HG03469 (cell line): Measurements from ENCODE around the gene DDX60.
A peak's percentile ranks its signal among the peaks of the same experiment; 100 is the strongest.
"Not testable (repeated sequence)": the region's sequence is repeated elsewhere in the genome, so short reads cannot be mapped to it uniquely, and the experiment has no call there.

Experiments
- ATAC-seq: cut with Tn5 transposase; IDR thresholded peaks from one replicate; pipeline ENCODE4 v1.9.1; 2021; ENCODE audit warnings: mild to moderate bottlenecking, moderate library complexity, moderate number of reproducible peaks; ENCODE audit not compliant: unreplicated experiment

Gene DDX60, protein sequence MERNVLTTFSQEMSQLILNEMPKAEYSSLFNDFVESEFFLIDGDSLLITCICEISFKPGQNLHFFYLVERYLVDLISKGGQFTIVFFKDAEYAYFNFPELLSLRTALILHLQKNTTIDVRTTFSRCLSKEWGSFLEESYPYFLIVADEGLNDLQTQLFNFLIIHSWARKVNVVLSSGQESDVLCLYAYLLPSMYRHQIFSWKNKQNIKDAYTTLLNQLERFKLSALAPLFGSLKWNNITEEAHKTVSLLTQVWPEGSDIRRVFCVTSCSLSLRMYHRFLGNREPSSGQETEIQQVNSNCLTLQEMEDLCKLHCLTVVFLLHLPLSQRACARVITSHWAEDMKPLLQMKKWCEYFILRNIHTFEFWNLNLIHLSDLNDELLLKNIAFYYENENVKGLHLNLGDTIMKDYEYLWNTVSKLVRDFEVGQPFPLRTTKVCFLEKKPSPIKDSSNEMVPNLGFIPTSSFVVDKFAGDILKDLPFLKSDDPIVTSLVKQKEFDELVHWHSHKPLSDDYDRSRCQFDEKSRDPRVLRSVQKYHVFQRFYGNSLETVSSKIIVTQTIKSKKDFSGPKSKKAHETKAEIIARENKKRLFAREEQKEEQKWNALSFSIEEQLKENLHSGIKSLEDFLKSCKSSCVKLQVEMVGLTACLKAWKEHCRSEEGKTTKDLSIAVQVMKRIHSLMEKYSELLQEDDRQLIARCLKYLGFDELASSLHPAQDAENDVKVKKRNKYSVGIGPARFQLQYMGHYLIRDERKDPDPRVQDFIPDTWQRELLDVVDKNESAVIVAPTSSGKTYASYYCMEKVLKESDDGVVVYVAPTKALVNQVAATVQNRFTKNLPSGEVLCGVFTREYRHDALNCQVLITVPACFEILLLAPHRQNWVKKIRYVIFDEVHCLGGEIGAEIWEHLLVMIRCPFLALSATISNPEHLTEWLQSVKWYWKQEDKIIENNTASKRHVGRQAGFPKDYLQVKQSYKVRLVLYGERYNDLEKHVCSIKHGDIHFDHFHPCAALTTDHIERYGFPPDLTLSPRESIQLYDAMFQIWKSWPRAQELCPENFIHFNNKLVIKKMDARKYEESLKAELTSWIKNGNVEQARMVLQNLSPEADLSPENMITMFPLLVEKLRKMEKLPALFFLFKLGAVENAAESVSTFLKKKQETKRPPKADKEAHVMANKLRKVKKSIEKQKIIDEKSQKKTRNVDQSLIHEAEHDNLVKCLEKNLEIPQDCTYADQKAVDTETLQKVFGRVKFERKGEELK (N-terminal part only)

DNA sequence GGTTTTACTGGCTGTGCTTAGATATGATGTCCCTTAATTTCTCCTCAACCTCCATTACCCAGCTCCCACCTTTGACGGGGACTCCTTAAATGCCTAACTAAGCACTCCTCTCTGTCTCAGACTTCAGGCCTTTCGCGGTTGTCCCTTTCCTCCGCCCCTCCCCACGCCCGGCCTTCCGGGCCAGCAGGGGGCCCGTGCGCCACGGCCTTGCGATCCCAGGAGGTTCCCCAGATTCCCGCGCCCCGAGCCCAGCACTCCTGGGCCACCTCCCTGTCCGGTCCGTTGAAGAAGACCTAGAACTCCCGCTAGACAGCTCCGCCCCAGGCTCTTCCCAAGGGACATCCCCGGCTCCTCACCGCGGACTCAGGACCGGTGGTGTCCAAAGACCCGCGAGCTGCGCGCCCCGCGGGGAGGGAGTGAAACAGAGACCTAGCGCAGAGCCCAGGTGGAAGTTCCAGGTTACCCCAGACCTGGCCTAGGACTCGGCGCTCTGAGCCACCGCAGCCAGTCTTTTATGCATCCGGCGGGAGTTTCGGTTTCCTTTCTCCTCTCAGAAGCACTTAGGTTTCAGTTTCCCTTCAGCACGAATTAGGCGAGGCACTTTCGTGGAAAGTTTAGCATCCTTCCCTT is at the start of gene DDX60:
TSS of gene DDX60 (minus strand) at position 487 of the 630 bp plus-strand sequence. CDS start 7,493 bp downstream, outside the sequence.
- peak; percentile 98 for ATAC-seq

DNA sequence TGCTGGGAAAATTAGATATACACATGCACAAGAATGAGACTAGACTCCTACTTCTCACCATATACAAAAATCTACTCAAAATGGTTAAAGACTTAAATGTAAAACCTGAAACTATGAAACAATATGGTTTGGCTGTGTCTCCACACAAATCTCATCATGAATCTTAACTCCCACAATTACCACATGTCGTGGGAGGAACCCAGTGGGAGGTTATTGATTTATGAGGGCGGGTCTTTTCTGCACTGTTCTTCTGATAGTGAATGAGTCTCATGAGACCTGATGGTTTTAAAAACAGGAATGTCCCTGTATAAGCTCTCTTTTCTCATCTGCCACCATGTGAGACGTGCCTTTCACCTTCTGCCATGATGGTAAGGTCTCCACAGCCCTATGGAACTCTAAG is 48.5 kb upstream of the DDX60 start:
- ATAC-seq, result no peak

DNA sequence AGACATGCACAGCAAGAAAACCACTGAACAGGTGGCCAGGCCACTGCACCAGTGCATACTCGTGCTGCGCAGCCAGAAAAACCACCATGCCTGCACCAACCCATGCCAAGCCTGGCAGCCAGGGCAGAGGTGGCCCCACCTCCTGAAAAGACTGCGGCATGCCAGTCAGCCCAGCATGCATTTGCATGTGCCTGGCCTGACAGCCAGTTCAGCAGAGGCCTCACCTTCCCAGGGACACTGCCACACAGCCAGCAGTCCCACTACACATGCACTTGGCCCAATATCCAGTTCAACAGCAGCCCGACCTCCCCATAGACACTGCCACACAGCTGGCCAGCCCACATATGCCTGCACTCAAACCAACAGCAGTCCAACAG is 43.5 kb upstream of the DDX60 start:
- ATAC-seq, result no peak

DNA sequence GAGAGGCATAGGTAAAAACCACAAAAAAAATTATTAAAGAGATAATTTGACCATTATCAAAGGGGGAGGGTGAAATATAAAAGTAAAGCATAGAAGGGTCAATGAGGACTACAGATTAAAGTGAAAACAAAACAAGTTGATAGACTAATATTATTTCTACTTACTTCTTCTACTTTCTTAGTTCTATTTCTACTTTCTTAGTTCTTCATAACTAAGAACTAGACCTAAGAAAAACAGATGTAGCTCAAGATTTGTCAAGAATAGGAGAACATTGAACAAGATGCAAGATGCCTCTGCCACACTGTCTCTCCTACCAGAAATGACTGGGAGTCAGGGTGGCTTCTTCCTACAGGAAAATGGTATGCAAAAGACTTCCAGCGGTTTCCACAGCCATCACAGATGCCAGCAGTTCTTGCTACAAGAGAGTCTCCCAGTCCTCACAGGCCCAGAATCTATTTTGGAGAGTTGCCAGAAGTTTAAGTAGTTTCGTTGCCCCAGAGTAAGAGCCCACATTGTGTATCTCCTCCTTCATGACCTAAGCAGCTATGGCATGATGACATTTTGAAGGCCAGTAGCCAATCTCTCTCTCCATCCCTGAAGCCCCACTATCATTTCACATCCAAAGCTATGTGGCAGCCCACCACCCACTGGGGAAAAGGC is 42.9 kb upstream of the DDX60 start:
- no peak for ATAC-seq

DNA sequence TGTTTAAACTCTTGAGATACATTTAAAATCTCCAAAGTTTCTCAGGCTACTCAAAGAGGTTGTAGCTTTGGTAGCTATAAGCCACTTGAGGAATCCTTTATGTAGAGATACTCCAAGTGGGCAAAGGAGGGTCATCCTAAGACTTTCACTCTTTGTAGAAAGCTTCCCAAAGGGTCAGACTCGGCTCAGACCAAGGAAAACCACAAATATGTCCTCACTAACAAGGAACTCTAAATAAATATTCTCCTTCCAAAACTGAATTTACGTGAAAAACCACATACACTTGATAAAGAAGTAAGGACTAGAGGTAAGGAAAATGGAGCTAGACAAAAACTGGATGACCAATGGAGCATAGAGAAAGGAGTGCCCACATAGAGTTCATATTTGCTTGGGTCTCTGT is 41.7 kb upstream of the DDX60 start:
- no peak for ATAC-seq

DNA sequence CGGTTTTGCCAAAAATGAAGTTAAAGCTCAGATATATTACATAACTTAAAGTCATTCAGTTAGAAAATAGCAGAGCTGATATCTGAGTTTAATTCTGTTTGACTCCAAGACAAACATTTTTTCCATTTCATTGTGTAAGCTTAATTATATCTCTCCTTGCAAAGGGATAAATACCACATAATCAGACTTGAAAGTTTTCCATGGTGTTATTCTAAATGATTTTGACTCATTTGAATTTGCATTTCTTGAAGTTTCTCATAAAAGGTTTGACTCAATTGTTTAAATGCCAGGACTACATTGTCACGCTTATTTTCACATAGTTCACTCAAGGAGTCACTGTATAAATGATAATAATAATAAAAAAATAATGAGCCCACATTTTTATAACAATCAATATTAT is 39.4 kb upstream of the DDX60 start:
- ATAC-seq, result no peak

DNA sequence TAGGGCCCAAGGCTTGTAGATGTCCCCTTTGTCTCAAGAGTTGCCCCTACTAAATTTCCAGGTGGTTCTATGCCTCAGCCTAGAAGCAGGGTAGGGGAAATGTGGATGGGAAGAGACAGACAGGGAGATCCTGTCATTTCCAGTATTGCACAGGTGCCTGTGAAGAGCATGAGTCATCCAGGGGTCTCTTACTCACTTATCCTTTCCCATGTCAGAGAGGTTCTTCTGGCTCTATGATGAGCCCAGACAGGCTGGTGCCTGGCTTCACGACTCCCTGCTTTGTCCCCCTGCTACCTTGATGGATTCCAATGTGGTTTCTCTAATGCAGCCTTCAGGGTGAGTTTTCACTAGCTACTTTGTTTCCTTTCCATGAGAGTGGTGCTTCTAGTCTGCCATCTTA is 35.2 kb upstream of the DDX60 start:
- no peak for ATAC-seq

DNA sequence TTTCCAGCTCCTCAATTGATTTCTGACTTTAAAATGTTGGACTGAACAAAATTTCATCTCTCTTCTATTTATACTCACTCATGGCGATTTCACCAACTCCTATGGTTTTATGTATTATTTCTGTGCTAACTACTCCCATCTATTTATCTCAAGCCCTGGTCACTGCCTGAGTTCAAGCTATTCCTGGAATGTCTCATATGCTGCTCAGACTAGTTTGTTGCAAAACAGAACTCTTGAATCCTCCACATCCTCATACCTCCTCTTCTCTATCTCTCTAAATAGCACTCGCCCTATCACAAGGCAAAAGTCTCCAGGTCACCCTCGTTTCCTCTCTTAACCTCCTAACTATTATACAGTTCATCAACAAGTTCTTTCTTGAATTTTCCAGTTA is 19.0 kb upstream of the DDX60 start:
- ATAC-seq, result no peak

DNA sequence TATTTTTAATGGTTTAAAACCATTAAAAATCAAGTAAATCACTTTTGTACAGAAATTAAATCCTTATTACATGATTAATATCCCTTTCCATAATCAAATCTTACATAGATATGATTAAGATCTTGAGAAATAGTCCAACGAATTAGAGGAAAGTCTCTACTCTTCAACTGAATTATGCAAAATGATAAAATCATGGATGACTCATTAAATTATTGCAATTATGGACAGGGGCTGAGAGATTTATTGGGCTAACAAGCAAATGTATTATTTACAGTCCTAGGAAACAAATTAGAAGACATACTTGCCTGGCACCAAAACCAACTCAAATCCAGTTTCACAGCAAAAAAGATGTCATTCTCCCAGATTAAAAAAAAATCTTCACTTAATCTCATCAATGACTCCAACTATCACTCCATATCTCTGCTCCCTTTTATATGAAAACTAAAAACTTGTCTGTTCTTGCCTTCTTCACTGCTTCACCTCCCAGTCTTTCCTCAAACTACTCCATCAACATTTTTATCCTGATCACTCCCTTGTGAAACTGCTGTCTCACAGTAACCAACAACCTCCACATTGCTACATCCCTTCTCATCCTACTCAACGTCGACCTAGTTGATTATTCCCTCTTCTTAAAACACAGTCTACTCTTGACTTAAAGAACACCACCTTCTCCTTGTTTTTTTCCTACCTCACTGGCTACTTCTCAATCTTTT is 18.4 kb upstream of the DDX60 start:
- ATAC-seq, result no peak

DNA sequence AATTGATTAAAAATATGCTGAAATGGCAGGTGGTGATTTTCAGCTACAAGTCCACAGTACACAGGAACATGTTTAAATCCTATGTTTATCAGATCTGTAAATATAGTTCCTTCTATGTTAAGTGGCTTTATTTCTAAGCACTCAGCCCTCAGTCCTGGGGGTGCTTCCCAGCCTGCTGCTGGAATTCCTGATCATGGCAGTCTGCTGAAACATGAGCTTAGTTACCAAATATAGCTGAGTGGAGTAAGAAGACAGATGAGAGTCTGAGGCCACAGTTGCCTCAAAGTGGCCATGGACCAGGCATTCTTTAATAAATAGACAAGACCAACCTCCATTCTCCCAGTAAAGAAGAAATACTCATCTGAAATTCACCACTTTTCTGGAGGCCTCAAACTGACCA is 17.1 kb upstream of the DDX60 start:
- no peak for ATAC-seq

DNA sequence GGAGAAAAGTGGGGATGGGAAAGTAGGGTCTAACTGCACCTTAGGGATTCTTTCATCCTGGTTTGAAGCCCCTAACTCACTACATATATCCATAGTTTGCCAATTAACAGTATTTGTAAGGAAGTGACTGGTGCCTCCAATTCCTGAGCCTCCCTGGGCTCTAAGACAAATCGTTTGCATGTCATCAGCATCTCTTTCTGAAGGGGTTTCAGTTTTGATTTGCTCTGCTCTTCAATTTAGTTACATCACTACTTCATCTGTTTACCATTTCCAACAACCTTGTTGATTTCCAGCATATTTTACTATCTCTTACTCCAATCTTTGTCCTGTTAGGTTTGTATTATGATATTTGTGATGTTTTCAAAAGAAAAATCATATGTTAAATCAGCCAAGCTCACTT is 15.5 kb upstream of the DDX60 start:
- ATAC-seq, result no peak

DNA sequence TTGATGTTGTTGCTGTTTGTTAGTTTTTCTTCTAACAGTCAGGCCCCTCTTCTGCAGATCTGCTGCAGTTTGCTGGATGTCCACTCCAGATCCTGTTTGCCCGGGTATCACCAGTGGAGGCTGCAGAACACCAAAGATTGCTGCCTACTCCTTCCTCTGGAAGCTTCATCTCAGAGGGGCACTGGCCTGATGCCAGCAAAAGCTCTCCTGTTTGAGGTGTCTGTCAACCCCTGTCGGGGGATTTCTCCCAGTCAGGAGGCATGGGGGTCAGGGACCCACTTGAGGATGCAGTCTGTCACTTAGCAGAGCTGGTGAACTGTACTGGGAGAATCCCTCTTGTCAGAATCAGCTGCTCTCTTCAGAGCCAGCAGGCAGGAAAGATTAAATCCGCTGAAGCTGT is 12.0 kb upstream of the DDX60 start:
- not testable (repeated sequence) for ATAC-seq

DNA sequence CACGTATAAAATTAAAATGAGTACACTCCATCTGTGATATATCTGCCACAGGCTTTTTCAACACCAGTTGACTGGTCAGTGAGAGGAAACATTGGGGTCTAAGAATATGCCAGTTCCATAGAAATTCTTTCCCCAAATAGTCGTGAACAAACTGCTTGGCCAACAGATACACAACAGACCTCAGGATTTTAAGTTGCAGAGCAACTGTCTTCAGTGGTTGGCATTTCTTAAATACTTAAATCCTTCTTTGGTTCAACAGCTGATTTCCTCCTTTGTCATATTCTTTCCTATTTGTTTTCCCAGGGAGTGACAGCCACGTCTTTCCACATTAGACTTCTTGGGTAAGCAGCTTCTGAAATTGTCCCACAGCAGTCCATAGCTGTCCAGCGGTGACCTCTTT is 7.0 kb upstream of the DDX60 start:
- ATAC-seq, result no peak

DNA sequence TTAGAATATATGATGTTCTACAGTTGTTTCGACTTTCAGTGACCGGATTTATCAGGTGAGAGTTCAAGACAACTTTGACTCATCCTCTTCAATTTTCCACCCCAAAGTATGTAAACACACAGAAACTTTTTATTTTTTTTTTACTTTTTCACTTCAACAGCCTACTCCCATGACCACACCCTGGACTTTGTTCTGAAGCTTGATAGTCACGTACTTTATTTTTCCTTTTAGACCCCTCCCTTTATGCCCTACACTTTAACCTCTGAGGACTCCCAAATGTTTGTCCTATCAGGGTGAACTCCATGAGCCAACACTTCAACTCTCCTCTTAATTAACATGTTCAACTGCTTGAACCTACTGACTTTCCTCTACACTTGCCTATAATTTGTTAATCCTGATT is 2.5 kb upstream of the DDX60 start:
- ATAC-seq, result no peak

DNA sequence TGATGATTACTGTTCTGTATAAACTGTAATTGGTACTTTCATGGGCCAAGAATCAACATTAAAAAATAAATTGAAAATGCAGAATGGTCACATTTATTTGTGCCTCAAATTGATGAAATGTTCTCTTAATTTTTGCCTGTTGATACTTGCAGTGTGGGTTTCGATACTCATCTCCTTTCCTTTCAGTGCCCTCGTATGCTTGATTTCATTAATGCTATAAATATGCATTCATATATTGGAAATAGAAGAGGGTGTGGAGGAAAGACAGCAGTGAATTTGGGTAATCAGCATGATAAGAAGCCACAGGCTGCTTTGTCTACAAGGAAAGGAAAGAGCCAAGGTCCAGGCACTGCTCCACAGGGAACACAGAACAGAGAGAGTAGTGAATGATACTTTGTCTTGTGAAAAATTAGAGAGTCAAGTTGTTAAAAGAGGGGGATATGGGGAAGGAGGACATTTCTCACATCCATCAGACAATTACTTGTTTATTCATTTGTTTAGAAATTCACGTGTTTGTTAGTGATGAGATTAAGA is 1.0 kb upstream of the DDX60 start:
- ATAC-seq, result no peak

DNA sequence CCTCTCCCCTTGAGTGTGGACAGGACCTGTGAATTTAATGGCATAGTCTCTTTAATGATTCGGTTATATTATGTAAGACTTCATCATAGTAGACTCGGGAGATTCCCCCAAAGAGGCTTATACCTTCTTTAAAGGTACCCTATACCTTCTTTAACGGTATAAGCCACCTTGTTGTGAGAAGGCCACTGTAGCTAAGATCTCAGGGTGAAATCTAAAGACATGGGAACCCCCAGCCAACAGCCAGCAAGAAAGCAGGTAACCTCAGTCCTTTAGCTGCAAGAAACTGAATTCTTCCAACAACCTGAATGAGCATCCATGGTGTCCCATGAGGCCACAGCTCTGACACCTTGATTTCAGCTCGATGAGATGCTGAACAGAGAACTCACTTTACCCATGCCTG is 931 bp downstream of the DDX60 start:
- ATAC-seq, result no peak

DNA sequence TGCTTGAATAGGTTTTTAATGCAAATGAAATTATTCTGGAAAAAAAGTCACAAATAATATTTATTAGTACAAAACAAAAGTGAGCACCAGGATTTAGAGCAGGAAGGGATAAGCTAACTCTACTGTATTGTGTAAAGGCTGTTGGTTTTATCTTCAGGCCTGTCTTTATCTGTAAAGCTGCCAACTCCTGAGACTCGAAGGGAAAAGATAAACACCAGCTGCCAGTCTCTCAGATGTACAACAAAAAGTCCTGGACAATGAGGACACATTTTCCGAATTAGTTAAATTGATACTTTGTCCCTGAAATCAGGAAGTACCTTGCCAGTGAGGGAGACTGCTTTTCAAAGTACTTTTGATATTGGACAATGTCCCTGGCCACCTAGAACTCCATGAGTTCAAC is 8.8 kb downstream of the DDX60 start:
- no peak for ATAC-seq

DNA sequence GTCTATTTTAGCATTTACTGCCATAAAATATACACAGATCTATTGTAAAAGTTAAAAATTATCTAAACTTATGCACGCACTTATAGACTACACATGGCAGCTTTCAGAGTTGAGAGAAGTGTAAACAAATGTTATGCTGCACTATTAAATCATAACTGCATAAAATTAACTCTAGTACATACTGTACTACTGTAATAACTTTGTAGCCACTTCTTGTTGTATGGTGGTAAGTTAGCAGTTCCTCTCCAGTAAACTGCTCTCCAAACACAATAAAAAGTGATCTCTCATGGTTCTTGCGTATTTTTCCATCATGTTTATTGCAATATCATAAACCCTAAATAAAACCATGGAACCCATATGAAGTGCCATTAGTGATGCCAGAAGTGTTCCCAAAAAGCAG is 9.6 kb downstream of the DDX60 start:
- no peak for ATAC-seq

DNA sequence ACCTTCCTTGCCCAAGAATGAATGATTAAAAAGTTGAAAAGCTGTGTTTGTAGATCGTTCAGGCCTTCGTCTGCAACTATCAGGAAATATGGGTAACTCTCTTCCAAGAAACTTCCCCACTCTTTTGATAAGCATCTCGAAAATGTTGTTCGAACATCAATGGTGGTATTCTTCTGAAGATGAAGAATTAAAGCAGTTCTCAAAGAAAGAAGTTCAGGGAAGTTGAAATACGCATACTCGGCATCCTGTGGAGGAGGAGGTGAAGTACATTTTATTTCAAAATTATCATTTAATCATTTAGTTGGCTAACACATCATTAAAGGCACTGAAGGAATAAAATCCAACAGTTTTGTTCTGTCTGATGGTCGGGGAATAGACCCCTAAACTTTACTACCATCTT is 12.1 kb downstream of the DDX60 start:
- ATAC-seq, result no peak
